HEK293 (cell line): ENCODE results near the gene GNA12.
A peak's percentile ranks its signal among the peaks of the same experiment; 100 is the strongest.

ENCODE experiments used
- CTCF ChIA-PET: fragments of 350-600 bp; formaldehyde crosslinking; extraction: SDS; loops from one replicate; lab custom pipeline; 2021; ENCODE audit warnings: antibody characterized with exemption; lab: Yijun Ruan, JAX
- POLR2A ChIA-PET: fragments of 300-600 bp; formaldehyde crosslinking; extraction: SDS; loops from one replicate; lab custom pipeline; 2020; ENCODE audit warnings: antibody characterized with exemption, inconsistent platforms; lab: Yijun Ruan, JAX
- H3K27ac ChIP-seq: fragments of 200-500 bp; sonication (Bioruptor generic); 2 replicates; pipeline ENCODE4 v1.5.1; 2014; ENCODE audit warnings: low read depth, low read length, control low read depth, inconsistent platforms; ENCODE audit errors: extremely low read depth
- H3K36me3 ChIP-seq, 2 experiments: fragments of 200-500 bp in 1 of 2; sonication (Bioruptor generic) in 1 of 2; 1 replicate in 1 of 2; 2 replicates in 1 of 2; pipeline ENCODE4 v1.5.1; 2014 to 2017; ENCODE audit warnings: inconsistent platforms in 2 of 2, low read length in 2 of 2; ENCODE audit not compliant: control insufficient read depth in 2 of 2, insufficient read depth in 1 of 2
- H3K4me1 ChIP-seq: fragments of 200-500 bp; sonication (Bioruptor generic); 2 replicates; pipeline ENCODE4 v1.5.1; 2014; ENCODE audit warnings: mild to moderate bottlenecking, low read length, inconsistent platforms; ENCODE audit not compliant: control insufficient read depth, insufficient read depth
- H3K4me3 ChIP-seq: 2 replicates; pipeline ENCODE4 v1.5.1; 2011; ENCODE audit warnings: low read depth, mild to moderate bottlenecking, control low read depth, low read length, moderate library complexity
- H3K9me3 ChIP-seq: fragments of 200-500 bp; sonication (Bioruptor generic); 2 replicates; pipeline ENCODE4 v1.5.1; 2014; ENCODE audit warnings: low read depth, low read length, inconsistent platforms; ENCODE audit not compliant: control insufficient read depth, insufficient read depth
- FEZF1 ChIP-seq: fragments of 450-650 bp; formaldehyde crosslinking; IDR thresholded peaks from 2 replicates; pipeline ENCODE4 v1.5.1; 2016; ENCODE audit warnings: missing biosample characterization, missing genetic modification characterization
- HOXA7 ChIP-seq: sonication (generic); formaldehyde crosslinking; IDR thresholded peaks from 2 replicates; pipeline ENCODE4 v1.8.1; 2022; ENCODE audit warnings: missing genetic modification reagents, borderline replicate concordance
- HOXC10 ChIP-seq: sonication (generic); formaldehyde crosslinking; IDR thresholded peaks from 2 replicates; pipeline ENCODE4 v1.8.1; 2023; ENCODE audit warnings: mild to moderate bottlenecking, missing genetic modification reagents
- MEIS1 ChIP-seq: sonication (generic); formaldehyde crosslinking; IDR thresholded peaks from 2 replicates; pipeline ENCODE4 v1.8.1; 2022; ENCODE audit warnings: missing genetic modification reagents, mild to moderate bottlenecking, borderline replicate concordance
- OVOL3 ChIP-seq: fragments of 450-650 bp; formaldehyde crosslinking; IDR thresholded peaks from 2 replicates; pipeline ENCODE4 v1.5.1; 2016; ENCODE audit warnings: missing biosample characterization, missing genetic modification characterization
- SCRT1 ChIP-seq: fragments of 450-650 bp; formaldehyde crosslinking; IDR thresholded peaks from 2 replicates; pipeline ENCODE4 v1.5.1; 2016; ENCODE audit warnings: missing biosample characterization, missing genetic modification characterization, borderline replicate concordance
- SCRT2 ChIP-seq: fragments of 450-650 bp; formaldehyde crosslinking; IDR thresholded peaks from 2 replicates; pipeline ENCODE4 v1.5.1; 2016; ENCODE audit warnings: missing biosample characterization, missing genetic modification characterization
- ZBTB21 ChIP-seq: fragments of 450-650 bp; formaldehyde crosslinking; IDR thresholded peaks from 2 replicates; pipeline ENCODE4 v1.5.1; 2017; ENCODE audit warnings: missing biosample characterization, missing genetic modification characterization
- ZNF266 ChIP-seq: fragments of 450-650 bp; formaldehyde crosslinking; IDR thresholded peaks from 2 replicates; pipeline ENCODE4 v1.5.1; 2016; ENCODE audit warnings: missing biosample characterization, missing genetic modification characterization, low read depth
- ZNF324 ChIP-seq: fragments of 450-650 bp; formaldehyde crosslinking; IDR thresholded peaks from 2 replicates; pipeline ENCODE4 v1.5.1; 2016; ENCODE audit warnings: missing biosample characterization, missing genetic modification characterization
- ZNF394 ChIP-seq: fragments of 450-650 bp; formaldehyde crosslinking; IDR thresholded peaks from 2 replicates; pipeline ENCODE4 v1.5.1; 2016; ENCODE audit warnings: missing biosample characterization, missing genetic modification characterization, mild to moderate bottlenecking, moderate library complexity, borderline replicate concordance
- ZNF510 ChIP-seq: fragments of 450-650 bp; formaldehyde crosslinking; IDR thresholded peaks from 2 replicates; pipeline ENCODE4 v1.5.1; 2018; ENCODE audit warnings: mild to moderate bottlenecking, missing genetic modification characterization, missing biosample characterization; ENCODE audit not compliant: insufficient replicate concordance
- ZNF623 ChIP-seq: fragments of 450-650 bp; formaldehyde crosslinking; IDR thresholded peaks from 2 replicates; pipeline ENCODE4 v1.5.1; 2016; ENCODE audit warnings: missing biosample characterization, missing genetic modification characterization
- ZNF629 ChIP-seq: fragments of 450-650 bp; formaldehyde crosslinking; IDR thresholded peaks from 2 replicates; pipeline ENCODE4 v1.5.1; 2017; ENCODE audit warnings: missing biosample characterization, missing genetic modification characterization
- ZNF654 ChIP-seq: fragments of 450-650 bp; formaldehyde crosslinking; IDR thresholded peaks from 2 replicates; pipeline ENCODE4 v1.5.1; 2016; ENCODE audit warnings: low read depth, missing biosample characterization, missing genetic modification characterization
- ZNF658 ChIP-seq: fragments of 450-650 bp; formaldehyde crosslinking; IDR thresholded peaks from 2 replicates; pipeline ENCODE4; 2016; ENCODE audit warnings: missing biosample characterization, missing genetic modification characterization
- ZNF660 ChIP-seq: fragments of 450-650 bp; IDR thresholded peaks from 2 replicates; pipeline ENCODE4 v1.5.1; 2018; ENCODE audit warnings: missing biosample characterization, mild to moderate bottlenecking, missing genetic modification characterization
- ZNF76 ChIP-seq: fragments of 450-650 bp; formaldehyde crosslinking; IDR thresholded peaks from 2 replicates; pipeline ENCODE4; 2016; ENCODE audit warnings: low read depth, missing biosample characterization, missing genetic modification characterization, borderline replicate concordance
- ZNF768 ChIP-seq: fragments of 450-650 bp; formaldehyde crosslinking; IDR thresholded peaks from 2 replicates; pipeline ENCODE4 v1.5.1; 2018; ENCODE audit warnings: missing biosample characterization, mild to moderate bottlenecking, missing genetic modification characterization
- ZNF776 ChIP-seq: fragments of 450-650 bp; formaldehyde crosslinking; IDR thresholded peaks from 2 replicates; pipeline ENCODE4 v1.5.0; 2017; ENCODE audit warnings: missing biosample characterization, missing genetic modification characterization, borderline replicate concordance
- ZNF792 ChIP-seq: fragments of 450-650 bp; formaldehyde crosslinking; IDR thresholded peaks from 2 replicates; pipeline ENCODE4 v1.5.1; 2016; ENCODE audit warnings: missing biosample characterization, missing genetic modification characterization
- TF ChIP-seq, protein P1 (sequence below): fragments of 450-650 bp; formaldehyde crosslinking; IDR thresholded peaks from 2 replicates; pipeline ENCODE4 v1.5.1; 2016; ENCODE audit warnings: missing biosample characterization, missing genetic modification characterization
- TF ChIP-seq, protein P2 (sequence below): fragments of 450-650 bp; formaldehyde crosslinking; IDR thresholded peaks from 2 replicates; pipeline ENCODE4; 2016; ENCODE audit warnings: missing biosample characterization, missing genetic modification characterization
- TF ChIP-seq, protein P3 (sequence below): fragments of 450-650 bp; formaldehyde crosslinking; IDR thresholded peaks from 2 replicates; pipeline ENCODE4 v1.5.1; 2017; ENCODE audit warnings: missing biosample characterization, missing genetic modification characterization

Gene GNA12

DNA sequence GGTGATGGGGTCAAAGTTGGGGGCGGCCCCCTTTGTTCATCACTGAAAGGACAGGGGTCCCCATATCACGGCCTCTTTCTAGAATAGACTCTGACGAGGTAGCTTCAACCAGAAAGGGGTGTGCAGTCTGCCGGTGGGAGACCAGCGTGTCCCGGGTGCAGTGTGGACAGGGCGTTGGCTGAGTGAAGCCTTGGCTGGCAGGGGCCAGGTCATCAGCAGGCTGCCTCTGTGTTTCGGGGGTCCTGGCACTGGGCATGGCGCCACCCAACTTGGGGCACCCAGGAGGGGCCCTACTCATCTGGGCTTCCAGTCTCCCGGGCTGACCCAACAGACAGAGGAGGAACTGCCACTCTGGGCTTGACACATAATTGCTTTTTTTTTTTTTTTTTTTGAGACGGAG, 159.6 kb downstream of the GNA12 start (continued):
- no peak for TF ChIP-seq ZNF768 (tag by site-specific recombination)
- TF ChIP-seq, all 188 proteins: peak for 0

DNA sequence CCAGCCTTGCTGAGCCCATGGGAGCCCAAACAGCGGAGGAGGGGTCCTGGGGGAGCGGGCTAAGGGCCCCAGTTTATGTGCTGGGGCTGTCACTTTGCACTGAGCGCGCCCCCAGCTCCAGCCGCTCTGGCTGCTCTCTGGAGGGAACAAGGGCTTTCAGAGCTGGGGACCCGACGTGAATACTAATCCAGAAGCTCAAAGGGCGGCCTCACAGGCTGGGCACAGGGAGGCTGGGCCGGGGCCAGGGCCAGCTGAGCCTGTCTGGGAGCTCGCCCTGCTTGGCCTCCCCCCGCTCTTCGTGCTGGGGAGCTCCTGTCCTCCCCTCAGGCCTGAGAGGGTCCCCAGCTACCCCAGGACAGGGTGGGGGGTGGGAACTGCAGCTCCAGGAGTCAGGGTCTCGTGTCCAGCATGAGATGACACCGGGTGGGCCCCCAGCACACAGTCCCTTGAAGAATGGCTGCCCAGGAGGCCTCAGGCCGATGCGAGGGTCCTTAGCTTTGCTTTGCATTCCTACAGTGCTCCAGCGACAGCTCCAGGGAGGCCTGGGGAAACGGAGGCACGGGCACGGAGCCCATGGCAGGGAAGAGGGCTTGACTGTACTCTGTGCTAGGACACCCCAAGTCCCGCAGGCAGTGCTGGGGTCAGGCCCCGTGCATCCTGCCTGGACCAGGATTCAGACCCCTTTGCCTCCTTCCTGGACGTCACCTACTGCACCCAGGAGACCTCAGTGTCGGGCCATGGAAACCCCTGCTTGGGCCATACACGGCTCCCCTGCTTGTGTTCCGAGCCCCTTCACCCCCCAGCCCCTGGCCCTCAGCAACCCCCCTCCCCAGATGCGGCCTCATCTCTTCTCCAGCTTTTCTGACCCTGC, 161.9 kb downstream of the GNA12 start:
- Histone ChIP-seq H3K4me1 (no peaks in the 10 kb centered on the region), H3K9me3 (no peaks in the 10 kb centered on the region), H3K27ac (no peak overlapping the region), H3K36me3 (no peaks in the 10 kb centered on the region), H3K4me3 (no peak overlapping the region)
- POLR2A ChIA-PET = no interaction called here
- CTCF ChIA-PET = interaction anchor here (0.6 to 5.8 kb wide), 7 partner anchors 11 to 1099 kb away, joined by 3 to 27 read pairs (median 4); no protein-coding TSS in a partner anchor
- TF ChIP-seq ZNF623 (no peak), ZNF266 (tag by site-specific recombination) (no peak), ZNF510 (tag by site-specific recombination) (no peak), ZNF76 (tag by site-specific recombination) (no peak), SCRT1 (tag by site-specific recombination) (no peak), MEIS1 (no peak)

DNA sequence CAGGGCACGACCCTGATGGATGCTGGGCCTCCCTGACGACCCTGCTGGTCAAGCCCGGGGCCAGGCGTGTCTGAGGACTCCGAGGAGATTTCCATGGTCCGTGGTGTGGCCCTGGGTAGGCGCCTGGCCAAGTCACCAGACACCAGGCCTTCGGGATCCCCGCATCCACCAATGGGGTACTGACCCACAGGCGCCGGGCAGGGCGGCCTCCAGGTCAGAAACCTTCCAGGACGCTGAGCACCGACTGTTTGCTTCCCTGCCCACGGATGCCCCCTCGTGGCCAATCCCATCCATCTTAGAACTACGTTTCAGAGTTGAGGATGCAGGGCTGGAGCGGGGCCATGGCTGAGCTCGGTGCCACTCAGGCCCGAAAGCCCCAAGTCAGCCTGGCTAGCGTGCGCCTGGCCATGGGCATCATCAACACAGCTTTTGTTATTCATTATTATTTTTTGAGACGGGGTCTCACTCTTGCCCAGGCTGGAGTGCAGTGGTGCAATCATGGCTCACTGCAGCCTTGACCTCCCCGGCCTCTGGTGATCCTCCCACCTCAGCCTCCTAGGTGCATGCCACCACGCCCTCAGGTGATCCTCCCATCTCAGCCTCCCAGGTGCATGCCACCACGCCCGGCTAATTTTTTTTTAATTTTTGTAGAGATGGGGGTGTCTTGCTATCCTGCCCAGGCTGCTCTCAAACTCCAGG, 163.2 kb downstream of the GNA12 start:
- Histone ChIP-seq H3K27ac (no peak overlapping the region), H3K36me3 (no peaks in the 10 kb centered on the region), H3K4me1 (no peaks in the 10 kb centered on the region), H3K9me3 (no peaks in the 10 kb centered on the region), H3K4me3 (no peak overlapping the region)
- ChIA-PET CTCF (interaction anchor here (0.6 to 5.8 kb wide), 13 partner anchors 10 to 230 kb away, joined by 3 to 27 read pairs (median 3); no protein-coding TSS in a partner anchor), POLR2A (no interaction called here)
- TF ChIP-seq ZNF654 (tag by site-specific recombination) (peak; percentile 58), ZNF792 (tag by site-specific recombination) (peak; percentile 84; the same call in 1 of the 2 replicates), ZNF629 (no peak), HOXA7 (no peak), ZNF658 (tag by site-specific recombination) (no peak), OVOL3 (tag by site-specific recombination) (no peak), ZNF768 (tag by site-specific recombination) (no peak), ZNF776 (tag by site-specific recombination) (peak; percentile 79; the same call in 1 of the 2 replicates)
- TF ChIP-seq, protein P1, sequence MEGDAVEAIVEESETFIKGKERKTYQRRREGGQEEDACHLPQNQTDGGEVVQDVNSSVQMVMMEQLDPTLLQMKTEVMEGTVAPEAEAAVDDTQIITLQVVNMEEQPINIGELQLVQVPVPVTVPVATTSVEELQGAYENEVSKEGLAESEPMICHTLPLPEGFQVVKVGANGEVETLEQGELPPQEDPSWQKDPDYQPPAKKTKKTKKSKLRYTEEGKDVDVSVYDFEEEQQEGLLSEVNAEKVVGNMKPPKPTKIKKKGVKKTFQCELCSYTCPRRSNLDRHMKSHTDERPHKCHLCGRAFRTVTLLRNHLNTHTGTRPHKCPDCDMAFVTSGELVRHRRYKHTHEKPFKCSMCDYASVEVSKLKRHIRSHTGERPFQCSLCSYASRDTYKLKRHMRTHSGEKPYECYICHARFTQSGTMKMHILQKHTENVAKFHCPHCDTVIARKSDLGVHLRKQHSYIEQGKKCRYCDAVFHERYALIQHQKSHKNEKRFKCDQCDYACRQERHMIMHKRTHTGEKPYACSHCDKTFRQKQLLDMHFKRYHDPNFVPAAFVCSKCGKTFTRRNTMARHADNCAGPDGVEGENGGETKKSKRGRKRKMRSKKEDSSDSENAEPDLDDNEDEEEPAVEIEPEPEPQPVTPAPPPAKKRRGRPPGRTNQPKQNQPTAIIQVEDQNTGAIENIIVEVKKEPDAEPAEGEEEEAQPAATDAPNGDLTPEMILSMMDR (tag by site-specific recombination) = peak; percentile 50

DNA sequence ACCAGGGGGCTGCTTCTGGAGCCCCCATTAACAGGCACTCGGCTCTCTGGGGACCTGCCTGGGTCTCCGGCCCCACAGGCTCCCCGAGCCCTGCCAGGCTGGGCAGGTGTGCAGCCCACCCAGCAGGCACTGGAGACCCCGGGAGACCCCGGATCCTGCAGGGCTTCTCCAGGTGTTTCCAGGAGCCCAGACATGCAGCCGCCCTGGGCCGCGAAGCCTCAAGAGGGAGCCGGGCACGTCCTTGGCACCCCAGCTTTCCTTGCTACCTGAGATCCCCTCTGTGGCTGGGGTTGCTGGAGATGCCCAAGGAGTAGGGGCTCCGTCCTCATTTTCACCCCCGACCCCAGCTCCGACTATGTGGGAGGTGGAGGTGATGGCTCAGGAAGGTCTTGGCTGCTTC, 163.9 kb downstream of the GNA12 start:
- CTCF ChIA-PET = interaction anchor here (0.6 to 5.8 kb wide), 13 partner anchors 9 to 1096 kb away, joined by 3 to 27 read pairs (median 4); no protein-coding TSS in a partner anchor
- Histone ChIP-seq H3K4me3 (no peak overlapping the region), H3K27ac (no peak overlapping the region), H3K4me1 (no peaks in the 10 kb centered on the region), H3K36me3 (no peaks in the 10 kb centered on the region), H3K9me3 (no peaks in the 10 kb centered on the region)
- POLR2A ChIA-PET = no interaction called here
- TF ChIP-seq HOXC10 (CRISPR knock-in tag) = no peak
- no peak for TF ChIP-seq ZNF660
- TF ChIP-seq SCRT2 (tag by site-specific recombination) = no peak
- no peak for TF ChIP-seq FEZF1 (tag by site-specific recombination)
- no peak for TF ChIP-seq ZBTB21 (tag by site-specific recombination)
- TF ChIP-seq ZNF394 = no peak
- TF ChIP-seq, protein P2, sequence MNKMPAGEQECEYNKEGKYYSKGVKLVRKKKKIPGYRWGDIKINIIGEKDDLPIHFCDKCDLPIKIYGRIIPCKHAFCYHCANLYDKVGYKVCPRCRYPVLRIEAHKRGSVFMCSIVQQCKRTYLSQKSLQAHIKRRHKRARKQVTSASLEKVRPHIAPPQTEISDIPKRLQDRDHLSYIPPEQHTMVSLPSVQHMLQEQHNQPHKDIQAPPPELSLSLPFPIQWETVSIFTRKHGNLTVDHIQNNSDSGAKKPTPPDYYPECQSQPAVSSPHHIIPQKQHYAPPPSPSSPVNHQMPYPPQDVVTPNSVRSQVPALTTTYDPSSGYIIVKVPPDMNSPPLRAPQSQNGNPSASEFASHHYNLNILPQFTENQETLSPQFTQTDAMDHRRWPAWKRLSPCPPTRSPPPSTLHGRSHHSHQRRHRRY (tag by site-specific recombination) = no peak
- TF ChIP-seq, protein P3, sequence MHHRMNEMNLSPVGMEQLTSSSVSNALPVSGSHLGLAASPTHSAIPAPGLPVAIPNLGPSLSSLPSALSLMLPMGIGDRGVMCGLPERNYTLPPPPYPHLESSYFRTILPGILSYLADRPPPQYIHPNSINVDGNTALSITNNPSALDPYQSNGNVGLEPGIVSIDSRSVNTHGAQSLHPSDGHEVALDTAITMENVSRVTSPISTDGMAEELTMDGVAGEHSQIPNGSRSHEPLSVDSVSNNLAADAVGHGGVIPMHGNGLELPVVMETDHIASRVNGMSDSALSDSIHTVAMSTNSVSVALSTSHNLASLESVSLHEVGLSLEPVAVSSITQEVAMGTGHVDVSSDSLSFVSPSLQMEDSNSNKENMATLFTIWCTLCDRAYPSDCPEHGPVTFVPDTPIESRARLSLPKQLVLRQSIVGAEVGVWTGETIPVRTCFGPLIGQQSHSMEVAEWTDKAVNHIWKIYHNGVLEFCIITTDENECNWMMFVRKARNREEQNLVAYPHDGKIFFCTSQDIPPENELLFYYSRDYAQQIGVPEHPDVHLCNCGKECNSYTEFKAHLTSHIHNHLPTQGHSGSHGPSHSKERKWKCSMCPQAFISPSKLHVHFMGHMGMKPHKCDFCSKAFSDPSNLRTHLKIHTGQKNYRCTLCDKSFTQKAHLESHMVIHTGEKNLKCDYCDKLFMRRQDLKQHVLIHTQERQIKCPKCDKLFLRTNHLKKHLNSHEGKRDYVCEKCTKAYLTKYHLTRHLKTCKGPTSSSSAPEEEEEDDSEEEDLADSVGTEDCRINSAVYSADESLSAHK (tag by site-specific recombination) = no peak
- no peak for TF ChIP-seq ZNF324 (tag by site-specific recombination)
